ENCODE measurements around the gene MCF2L.

- no peak for TF ChIP-seq TOX (CRISPR knock-in tag; IDR thresholded peaks at IDR 0.05; ENCODE audit: borderline replicate concordance)
- no peak for TF ChIP-seq ZNF8 (CRISPR knock-in tag; IDR thresholded peaks at IDR 0.05)
- no peak for TF ChIP-seq ISL1 (CRISPR knock-in tag; IDR thresholded peaks at IDR 0.05)
- TF ChIP-seq BACH2 (CRISPR knock-in tag; IDR thresholded peaks at IDR 0.05; ENCODE audit: borderline replicate concordance), result no peak
- TF ChIP-seq CSDC2 (CRISPR knock-in tag; IDR thresholded peaks at IDR 0.05), result no peak
Measured at GRCh38 chr13:113095146-113096051, 126.4 kb downstream of the MCF2L start.
